HG03442 (cell line): Measurements from ENCODE around the gene TUBGCP2.

Experiments
- ATAC-seq: cut with Tn5 transposase; IDR thresholded peaks from one replicate; pipeline ENCODE4 v1.9.1; 2021; ENCODE audit warnings: mild to moderate bottlenecking, moderate library complexity; ENCODE audit not compliant: unreplicated experiment

The TUBGCP2 gene

DNA sequence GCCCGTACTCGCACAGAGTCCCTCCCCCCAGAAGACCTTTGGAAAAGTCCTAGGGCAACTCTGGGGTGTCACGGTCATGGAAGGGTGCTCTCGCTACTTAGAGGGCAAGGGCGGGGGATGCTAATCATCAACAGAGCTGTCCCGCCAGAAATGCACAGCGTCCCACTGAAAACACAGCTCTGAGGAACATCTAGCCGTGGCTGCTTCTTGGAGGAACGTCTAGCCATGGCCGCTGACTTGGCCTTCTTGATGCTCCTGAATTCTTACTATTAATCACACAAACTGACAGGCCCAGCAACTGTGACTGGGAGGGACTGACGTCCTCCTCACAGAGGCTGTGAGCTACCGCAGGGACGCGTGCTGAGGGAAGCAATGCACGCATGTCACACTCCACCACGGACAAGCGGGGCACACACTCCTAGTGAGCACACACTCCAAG lies 1.7 kb downstream of the TUBGCP2 start:
- ATAC-seq: no peak

DNA sequence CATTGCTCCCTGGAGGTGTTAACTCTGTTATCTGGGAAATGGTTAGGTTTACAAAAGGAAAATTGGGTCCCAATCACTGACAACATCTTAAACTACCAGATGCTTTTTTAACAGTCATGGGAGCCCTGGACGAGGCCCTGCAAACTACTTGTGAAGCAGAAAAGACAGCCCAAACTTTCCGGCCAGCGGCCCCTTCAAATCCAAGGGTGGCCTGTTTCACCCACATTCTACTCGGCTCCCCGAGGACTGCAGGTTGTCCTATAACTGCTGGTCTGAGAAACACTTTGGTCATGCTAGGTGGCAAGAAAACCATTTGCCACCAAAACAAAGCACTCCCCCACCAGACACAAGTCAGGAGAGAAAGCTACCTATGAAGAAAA lies 2.6 kb downstream of the TUBGCP2 start:
- no peak for ATAC-seq

DNA sequence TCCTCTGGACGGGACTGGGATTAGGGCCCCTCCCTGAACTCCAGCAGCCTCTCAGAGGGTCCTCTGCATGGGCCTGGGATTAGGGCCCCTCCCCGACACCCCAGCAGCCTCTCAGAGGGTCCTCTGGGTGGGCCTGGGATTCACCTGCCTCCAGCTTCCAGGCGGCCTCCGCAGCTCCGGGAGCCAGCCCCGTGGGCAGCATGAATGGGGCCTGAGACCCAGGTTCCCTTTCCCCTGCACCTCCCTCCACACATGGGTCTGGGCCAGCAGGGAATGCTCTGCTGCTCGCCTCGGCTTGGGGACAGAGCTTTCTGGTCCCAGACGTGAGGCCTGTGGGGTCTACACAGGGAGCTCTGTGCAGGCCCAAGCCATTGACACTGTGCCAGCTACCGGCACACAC lies 5.5 kb downstream of the TUBGCP2 start:
- no peak for ATAC-seq

DNA sequence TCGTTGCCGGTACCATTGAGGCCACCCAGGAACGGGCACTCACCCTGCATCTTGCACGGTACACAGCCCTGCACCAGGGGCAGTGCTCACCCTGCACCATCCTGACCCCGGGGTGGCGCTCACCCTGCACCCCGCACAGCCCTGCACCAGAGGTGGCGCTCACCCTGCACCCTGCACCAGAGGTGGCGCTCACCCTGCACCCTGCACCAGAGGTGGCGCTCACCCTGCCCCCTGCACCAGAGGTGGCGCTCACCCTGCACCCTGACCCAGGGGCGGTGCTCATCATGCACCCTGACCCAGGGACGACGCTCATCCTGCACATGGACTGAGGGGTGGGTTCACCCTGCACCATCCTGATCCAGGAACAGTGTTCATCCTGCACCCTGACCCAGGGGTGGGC lies 6.4 kb downstream of the TUBGCP2 start:
- no peak for ATAC-seq

DNA sequence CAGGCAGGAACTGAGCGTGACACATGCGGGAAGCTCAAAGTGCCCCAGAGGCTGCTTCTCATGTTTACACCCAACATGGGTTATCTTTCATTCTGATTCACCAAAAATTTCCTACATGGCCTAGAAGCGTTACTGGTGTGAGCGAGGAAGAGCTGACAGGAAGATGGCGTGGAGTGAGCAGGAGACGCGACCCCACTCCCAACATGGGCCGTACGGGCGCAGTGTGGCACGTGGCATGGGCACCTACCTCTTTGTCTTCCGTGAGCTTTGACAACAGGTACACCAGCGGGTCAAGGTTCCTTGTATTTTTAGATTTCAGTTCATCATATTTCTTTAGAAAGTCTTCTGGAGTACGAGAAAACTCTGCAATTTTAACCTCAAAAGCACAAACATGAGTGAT lies 8.9 kb downstream of the TUBGCP2 start:
- no peak for ATAC-seq

DNA sequence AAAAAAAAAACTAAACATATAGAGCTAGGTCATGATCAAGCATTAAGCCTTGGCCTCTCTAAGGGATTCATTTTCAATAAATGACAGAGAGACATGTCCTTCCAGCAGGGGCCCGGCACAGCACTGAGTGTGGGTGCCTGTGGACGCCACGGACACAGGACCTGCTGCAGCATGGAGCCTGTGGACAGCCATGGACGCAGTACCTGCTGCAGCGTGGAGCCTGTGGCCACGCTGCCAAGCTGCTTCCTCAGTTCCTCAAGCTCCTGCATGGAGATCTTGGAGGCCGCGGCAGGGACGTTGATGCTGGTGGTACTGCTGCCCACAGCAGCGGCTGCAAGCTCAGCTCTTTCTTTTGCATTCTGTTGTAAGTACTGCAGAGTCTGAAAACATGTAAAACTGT lies 9.4 kb downstream of the TUBGCP2 start:
- ATAC-seq: no peak

DNA sequence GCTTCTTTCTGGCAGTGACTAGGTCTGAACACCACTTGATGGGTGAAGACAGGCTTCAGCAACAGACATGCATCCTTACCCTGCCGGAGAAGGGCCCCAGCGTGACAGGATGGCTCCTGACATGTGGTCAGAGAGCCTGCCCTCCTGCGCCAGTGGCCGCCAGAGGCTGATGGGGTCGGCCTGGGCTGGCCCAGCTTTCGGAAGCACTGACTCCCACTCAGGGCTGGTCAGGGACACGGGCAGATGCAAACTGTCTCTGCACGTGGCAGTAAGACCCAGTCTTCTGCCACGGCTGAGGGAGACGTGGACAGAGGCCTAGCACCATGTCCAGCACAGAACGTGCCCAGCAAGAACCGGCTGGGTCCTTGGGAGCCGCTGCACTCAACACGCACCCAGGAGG lies 10.2 kb downstream of the TUBGCP2 start:
- no peak for ATAC-seq

DNA sequence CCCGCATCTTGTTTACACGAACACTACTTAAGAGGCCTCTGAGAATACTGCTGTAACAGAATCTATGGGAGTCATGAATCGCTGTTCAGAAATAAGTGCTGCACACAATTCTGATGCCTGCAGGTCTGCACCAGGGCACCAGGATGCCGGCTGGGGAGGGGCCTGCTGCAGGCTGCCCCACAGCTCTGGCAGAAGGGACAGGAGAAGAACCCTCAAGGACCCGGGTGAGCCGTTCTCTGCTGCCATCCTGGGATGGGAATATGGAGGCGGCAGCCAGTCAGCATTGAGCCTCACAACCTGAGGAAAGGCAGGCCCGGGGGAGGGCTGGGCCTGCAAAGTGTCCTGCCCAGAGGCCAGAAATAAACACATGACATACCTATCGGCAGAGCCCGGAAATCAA lies 11.2 kb downstream of the TUBGCP2 start:
- no peak for ATAC-seq

DNA sequence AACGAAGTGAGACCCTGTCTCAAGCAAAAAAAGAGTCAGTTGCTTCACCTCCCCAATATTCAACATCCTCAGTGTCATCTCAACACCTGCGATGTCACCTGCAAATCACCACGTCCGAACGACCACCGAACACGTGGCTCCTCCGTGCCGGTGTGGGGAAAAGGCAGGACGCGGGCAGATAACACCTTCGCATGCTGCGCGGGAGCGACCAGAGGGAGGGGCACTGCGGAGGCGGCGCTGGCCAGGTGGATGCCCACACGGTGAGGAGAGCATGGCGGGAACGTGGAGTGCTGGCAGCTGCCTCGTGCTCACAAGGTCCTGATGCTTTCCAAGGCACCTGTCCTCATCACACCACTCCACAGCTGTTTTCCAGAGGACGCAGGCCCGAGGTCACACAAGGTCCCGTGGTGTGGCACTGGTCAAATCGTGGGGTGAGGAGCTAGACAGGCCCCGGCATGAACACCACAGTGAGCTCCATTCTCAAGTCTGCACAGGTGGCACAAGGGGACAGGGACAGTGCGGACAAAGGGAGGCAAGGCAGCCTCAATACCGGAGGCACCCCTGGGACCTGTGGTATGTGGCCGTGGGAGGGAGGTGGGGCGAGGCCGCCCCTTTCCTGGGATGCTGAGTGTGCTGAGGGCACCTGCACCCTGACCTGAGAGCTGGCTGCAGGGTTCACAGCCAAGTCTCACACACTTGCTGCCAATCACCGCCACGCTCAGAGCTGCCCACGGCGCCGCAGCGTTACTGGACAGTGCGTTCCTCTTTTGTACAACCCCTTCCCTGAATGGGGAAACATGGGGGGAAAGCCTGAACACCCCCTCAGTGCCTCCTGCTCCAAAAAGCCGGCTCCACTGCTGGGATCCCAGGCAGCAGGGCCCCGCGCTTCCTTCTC lies 13.0 kb downstream of the TUBGCP2 start:
- no peak for ATAC-seq

DNA sequence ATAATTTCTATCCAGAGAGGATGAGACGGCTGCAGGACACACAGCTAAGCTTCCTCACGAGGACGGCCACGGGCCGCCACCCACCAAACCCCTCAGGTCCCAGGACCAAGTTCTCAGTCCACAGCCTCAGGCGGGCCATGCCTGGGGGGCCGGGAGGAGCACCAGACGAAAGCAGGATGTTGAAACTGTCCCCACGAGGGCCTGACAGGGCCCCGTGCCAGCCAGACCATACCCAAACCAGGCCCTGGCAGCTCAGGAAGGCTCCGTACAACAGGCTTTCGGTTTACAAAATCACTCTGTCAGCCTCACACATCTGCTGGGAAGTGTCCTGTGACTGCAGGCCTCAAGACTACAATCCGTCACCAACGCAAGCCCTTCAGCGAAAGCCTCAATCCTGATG lies 14.5 kb downstream of the TUBGCP2 start:
- ATAC-seq: no peak

DNA sequence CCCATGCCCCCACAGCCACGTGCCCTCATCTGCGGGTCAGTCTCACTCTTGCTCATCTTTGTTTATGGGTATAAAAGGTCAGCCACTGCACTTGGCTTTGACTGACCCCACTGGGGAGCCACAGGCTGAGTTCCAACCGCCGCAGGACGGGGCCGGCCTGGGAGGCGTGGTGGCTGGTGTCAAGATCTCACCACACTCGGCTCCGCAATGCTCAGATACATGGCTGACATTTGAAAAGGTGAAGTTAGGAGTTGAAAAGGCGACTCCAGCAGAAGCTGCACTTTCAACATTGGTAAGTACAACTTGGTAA lies 14.9 kb downstream of the TUBGCP2 start:
- no peak for ATAC-seq

DNA sequence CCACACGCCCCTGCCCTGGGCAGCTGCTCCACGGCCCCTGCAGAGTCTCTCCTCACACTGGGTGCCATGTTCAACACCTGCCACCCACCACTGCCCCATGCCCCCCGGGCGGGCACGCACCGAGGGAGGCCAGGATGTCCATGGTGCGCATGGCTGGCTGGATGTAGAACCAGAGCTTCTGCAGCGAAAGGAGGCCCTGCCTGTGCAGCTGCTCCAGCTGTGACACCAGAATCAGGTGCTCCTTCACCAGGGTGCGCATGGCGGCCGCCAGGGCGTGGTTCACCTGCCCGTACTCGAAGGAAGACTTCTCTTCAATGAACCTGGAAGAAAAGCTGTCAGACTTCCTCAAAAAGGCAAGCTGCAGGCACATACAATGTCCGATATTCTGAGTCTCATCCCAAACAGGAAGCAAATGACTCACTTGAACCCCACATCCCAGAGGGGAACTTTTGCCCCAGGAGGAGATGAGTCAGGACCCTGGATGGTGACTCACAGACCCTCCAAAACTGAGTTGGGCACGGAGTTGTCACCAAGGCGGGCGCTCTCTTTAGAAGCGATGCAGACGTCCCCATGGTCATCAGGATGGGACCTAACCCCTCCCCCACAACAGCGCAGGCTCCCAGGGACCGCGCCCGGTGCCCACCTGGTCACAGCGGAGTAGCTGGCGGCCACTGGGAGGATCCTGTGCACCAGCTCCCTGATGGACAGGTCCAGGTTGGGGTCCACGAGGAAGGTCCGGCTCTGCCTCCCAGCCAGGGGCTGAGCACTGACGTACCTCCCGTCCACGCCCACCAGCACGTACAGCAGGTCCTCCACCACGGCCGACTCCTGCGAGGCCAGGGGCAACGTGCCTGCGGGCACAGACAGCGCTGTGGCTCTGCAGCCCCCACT lies 15.5 kb downstream of the TUBGCP2 start:
- ATAC-seq: no peak

DNA sequence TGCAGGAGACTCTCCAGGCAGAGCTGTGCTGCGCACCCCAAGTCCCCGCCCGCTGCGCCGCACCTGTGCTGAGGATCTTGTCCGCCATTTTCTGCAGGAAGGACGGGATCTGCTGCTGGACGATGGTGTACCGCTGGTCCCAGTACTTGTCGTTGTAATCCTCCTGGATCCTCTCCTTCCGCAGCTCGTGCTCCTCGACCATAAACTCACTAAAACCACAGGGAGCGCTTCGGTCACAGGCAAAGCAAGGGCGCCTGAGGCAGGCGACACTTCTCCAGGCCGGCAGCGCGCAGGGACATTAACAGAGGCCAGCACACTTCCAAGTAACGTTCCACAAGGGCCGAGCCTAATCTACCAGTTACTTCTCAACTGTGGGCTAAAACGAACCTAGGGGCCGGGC lies 18.9 kb downstream of the TUBGCP2 start:
- no peak for ATAC-seq

DNA sequence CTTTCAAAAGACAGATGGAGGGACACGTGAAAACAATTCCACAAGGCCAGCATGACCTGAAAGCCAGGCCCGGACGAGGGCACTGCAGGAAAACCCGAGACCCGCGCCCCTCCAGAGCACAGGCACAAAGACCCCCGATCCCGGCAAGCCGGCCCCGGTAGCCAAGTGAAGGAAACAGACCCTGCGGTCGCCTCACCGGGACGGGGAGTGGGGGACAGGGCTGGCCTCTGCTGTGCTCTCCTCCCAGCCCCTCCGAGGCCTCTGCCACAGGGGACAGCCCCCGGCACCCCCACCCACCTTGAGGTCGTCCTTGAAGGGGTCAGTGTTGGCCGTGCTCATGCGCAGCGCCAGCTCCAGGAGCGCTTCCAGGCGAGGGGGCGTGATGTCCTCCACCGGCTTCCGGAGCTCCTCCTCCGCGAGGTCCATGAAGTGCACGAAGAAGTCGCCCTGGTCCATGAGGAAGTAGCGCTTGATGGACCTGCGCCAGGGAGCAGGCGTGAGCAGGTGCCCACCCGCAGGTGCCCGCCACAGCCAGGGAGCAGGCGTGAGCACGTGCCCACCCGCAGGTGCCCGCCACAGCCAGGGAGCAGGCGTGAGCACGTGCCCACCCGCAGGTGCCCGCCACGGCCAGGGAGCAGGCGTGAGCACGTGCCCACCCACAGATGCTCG lies 20.7 kb downstream of the TUBGCP2 start:
- no peak for ATAC-seq

DNA sequence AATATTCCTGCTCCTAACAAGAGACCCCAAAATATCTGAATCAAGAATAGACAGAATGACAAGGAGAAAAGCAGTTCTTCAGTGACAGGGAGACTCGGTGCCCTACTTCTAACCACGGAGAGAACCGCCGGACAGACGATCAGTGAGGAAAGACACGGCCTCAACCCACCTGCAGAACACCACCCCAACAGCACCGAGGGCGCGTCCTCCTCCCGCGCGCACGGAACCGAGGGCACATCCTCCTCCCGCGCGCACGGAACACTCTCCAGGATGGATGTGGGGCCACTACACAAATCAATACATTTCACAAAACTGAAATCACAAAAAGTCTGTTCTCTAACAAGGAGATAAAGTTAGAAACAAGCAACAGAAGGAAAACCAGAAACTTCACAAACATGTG lies 22.3 kb downstream of the TUBGCP2 start:
- no peak for ATAC-seq

DNA sequence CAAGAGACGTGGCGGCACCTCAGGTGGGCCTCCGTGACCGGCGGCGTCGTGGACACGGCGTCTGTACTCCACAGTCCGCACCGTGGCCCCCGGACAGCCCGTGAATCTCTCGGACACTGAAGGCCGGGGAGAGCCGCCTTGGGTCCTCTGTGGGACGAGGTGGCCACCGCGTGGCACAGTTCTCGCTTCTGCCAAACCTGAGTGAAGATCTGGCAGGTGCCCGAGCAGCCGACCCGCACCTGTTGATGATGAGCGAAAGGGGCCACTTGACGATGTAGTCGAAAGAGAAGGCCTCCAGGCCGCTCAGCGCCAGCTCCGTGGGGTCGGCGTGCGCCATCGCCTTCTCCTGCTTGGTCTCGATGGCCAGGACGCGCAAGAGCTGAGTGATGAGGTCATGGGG lies 23.5 kb downstream of the TUBGCP2 start:
- no peak for ATAC-seq

DNA sequence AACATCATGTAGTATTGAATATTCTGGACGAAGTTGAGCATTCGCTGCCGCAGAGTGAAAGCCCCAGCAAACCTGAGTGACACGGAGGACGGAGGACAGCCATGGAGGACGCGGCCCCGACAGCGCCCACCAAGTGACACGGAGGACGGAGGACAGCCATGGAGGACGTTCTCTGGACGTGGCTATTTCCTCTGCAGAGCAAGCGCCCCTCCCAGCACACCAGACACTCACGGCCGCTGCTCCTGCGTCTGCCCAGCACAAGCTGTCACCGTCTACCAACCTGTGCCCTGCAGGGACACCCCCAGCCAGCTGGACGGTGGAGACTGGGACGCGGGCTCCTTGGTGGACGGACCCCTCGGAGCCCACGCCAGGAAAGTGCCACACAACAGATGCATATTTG lies 24.7 kb downstream of the TUBGCP2 start:
- no peak for ATAC-seq

DNA sequence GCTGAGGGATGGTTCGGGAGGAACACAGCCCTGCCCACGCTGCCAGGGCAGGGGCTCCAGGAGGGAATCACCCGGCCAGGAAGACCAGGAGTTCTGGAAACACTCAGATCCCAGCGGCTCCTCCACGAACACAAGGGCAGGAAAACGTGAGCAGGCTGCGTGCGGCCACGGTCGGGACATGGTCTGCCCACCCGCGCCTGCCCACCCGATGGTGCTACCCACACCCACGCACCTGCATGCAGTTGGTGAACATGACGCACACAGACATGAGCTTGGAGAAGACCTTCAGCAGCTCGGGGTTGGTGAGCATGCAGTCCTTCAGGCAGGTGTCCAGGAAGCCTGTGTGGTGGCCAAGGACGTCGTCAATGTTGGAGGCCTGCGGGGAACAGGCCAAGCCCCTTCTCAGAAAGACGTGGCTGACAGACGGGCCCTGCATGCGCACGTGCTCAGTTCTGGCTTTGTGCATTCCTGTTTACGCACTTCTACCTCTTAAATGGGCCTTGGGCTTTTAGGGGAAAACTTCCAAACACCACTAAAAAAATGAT lies 25.8 kb downstream of the TUBGCP2 start:
- ATAC-seq: no peak

DNA sequence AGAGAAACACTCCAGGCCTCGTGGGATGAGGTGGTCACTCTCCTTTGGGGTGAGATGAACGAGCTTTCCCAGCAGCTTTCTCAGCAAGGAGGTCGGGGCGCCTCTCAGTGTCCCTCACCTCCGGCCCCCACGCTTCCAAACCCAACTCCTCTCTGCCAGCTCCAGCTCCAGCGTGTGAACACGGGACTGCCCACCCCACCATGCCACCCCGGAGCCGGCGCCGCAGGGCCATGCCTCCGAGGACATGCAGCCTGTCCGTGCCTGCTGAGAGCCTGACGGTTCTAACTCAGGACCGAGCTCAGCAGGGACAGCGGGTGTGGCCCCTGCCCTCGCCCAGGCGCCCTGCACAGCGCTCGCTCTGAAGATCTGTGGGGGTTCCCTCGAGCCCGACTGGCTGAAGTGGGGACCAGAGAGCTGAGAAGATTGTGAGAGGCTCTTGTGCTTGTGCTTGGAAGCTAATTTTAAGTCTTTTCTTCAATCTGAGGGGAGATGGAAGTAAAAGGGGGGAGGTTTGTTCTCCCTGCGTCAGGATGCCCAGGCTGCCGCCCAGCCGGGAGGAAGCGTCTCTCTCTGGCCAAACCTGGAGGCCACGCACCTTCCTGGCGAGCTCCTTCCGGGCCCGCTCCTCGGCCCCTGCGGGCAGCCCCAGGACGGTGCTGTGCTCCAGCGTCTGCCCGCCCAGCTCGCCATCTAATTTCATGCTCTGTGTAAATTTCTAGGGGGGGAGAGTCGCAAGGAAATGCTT lies 26.9 kb downstream of the TUBGCP2 start:
- no peak for ATAC-seq

DNA sequence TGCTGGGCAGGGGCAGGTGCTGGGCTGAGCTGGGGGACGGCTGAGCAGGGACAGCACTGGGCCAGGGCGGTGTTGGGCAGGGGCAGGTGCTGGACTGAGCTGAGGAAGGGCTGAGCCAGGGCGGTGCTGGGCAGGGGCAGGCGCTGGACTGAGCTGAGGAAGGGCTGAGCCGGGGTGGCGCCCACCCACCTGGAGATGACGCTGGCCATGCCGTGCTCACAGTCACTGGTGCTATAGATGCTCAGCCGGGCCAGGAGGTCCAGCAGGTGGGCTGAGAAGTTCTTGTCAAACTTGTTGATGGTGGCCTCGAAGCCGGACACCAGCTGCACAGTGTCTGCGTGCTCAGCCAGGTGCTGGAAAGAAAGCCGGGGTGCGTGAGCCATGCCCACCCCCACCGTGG lies 27.6 kb downstream of the TUBGCP2 start:
- no peak for ATAC-seq
